Measurements from ENCODE around the gene PRKAG2.
"Not testable (repeated sequence)": the region's sequence is repeated elsewhere in the genome, so short reads cannot be mapped to it uniquely, and the experiment has no call there.

Gene PRKAG2

GRCh38 chr7:151782256-151782597 is 94.7 kb downstream of the PRKAG2 start:
- not testable (repeated sequence) for DNase-seq

GRCh38 chr7:151781161-151781845 is 95.6 kb downstream of the PRKAG2 start:
- DNase-seq: no peak

- DNase-seq: no peak
Observed at GRCh38 chr7:151780631-151781030, 96.3 kb downstream of the PRKAG2 start.

- no peak for DNase-seq
Observed at GRCh38 chr7:151779678-151780077, 97.2 kb downstream of the PRKAG2 start.

GRCh38 chr7:151779255-151779654 is 97.7 kb downstream of the PRKAG2 start:
- DNase-seq: no peak

- DNase-seq: no peak
Observed at GRCh38 chr7:151777908-151778670, 98.8 kb downstream of the PRKAG2 start.

GRCh38 chr7:151777495-151777880 is 99.4 kb downstream of the PRKAG2 start:
- DNase-seq: no peak

GRCh38 chr7:151776876-151777494 is 99.9 kb downstream of the PRKAG2 start:
- DNase-seq: no peak

GRCh38 chr7:151776446-151776845 is 100.5 kb downstream of the PRKAG2 start:
- DNase-seq: no peak

- no peak for DNase-seq
Observed at GRCh38 chr7:151775547-151776443, 101.1 kb downstream of the PRKAG2 start.

- no peak for DNase-seq
Observed at GRCh38 chr7:151774951-151775350, 102.0 kb downstream of the PRKAG2 start.

GRCh38 chr7:151773797-151774196 is 103.1 kb downstream of the PRKAG2 start:
- DNase-seq: no peak

GRCh38 chr7:151770232-151770631 is 106.7 kb downstream of the PRKAG2 start:
- no peak for DNase-seq

- peak; percentile 8 for DNase-seq
Observed at GRCh38 chr7:151769188-151769821, 107.6 kb downstream of the PRKAG2 start.

GRCh38 chr7:151768805-151769187 is 108.1 kb downstream of the PRKAG2 start:
- no peak for DNase-seq

GRCh38 chr7:151767557-151767956 is 109.4 kb downstream of the PRKAG2 start:
- DNase-seq: no peak

- DNase-seq: no peak
Observed at GRCh38 chr7:151764056-151764920, 112.6 kb downstream of the PRKAG2 start.

- DNase-seq: no peak
Observed at GRCh38 chr7:151763420-151763984, 113.4 kb downstream of the PRKAG2 start.

- no peak for DNase-seq
Observed at GRCh38 chr7:151762583-151763245, 114.2 kb downstream of the PRKAG2 start.

GRCh38 chr7:151761957-151762356 is 115.0 kb downstream of the PRKAG2 start:
- DNase-seq: no peak

GRCh38 chr7:151761231-151761630 is 115.7 kb downstream of the PRKAG2 start:
- DNase-seq: no peak

Data from activated effector memory CD4-positive, alpha-beta T cell treated with Interleukin-2 at 50 U/mL for 16 hours (primary cell).